Measurements from ENCODE around the gene LMNTD2. TPM values are rescaled to one million over a fixed set of nuclear protein-coding genes. Genes with fewer than 3 reads are reported as not detected.

The LMNTD2 gene
- total RNA-seq, 1 donor from 2014 or later = 1.1 TPM

GRCh38 chr11:532986-533585 is 27.5 kb downstream of the LMNTD2 start:
- H3K9me3 ChIP-seq = no peaks in the 10 kb centered on the region
- H3K4me3 ChIP-seq = no peak overlapping the region
- peaks cover 13 to 26% of the 10 kb centered on the region in 2 donors for H3K4me1 ChIP-seq
- intact Hi-C loops (cut with DNase I) = no loop called here
- no peak overlapping the region for H3K27ac ChIP-seq
- H3K36me3 ChIP-seq = peaks cover 23 to 27% of the 10 kb centered on the region in 2 donors
- TF ChIP-seq CTCF (IDR thresholded peaks at IDR 0.05) = no peak
- no peak for DNase-seq (ENCODE audit: low spot score in 2 of 2)
- H3K27me3 ChIP-seq = no peaks in the 10 kb centered on the region

GRCh38 chr11:532527-532985 is 28.0 kb downstream of the LMNTD2 start:
- Histone ChIP-seq H3K9me3 (no peaks in the 10 kb centered on the region), H3K27me3 (no peaks in the 10 kb centered on the region), H3K27ac (no peak overlapping the region), H3K4me1 (peaks cover 13 to 26% of the 10 kb centered on the region in 2 donors), H3K4me3 (no peak overlapping the region), H3K36me3 (peaks cover 23 to 27% of the 10 kb centered on the region in 2 donors)
- no peak for DNase-seq (ENCODE audit: low spot score in 2 of 2)
- intact Hi-C loops (cut with DNase I) = no loop called here
- TF ChIP-seq CTCF (IDR thresholded peaks at IDR 0.05) = no peak

GRCh38 chr11:531919-532526 is 28.5 kb downstream of the LMNTD2 start:
- no peak overlapping the region for H3K27ac ChIP-seq
- H3K27me3 ChIP-seq = no peaks in the 10 kb centered on the region
- H3K4me1 ChIP-seq = peaks cover 13 to 21% of the 10 kb centered on the region in 2 donors
- no peaks in the 10 kb centered on the region for H3K9me3 ChIP-seq
- DNase-seq (ENCODE audit: low spot score in 2 of 2) = no peak
- H3K4me3 ChIP-seq = no peak overlapping the region
- H3K36me3 ChIP-seq = peaks cover 23 to 27% of the 10 kb centered on the region in 2 donors
- TF ChIP-seq CTCF (IDR thresholded peaks at IDR 0.05) = no peak
- intact Hi-C loops (cut with DNase I) = no loop called here

GRCh38 chr11:530960-531831 is 29.3 kb downstream of the LMNTD2 start:
- H3K4me1 ChIP-seq = peaks cover 6 to 15% of the 10 kb centered on the region in 2 donors
- no peak for DNase-seq (ENCODE audit: low spot score in 2 of 2)
- no peaks in the 10 kb centered on the region for H3K27me3 ChIP-seq
- intact Hi-C loops (cut with DNase I) = no loop called here
- peaks cover 23 to 27% of the 10 kb centered on the region in 2 donors for H3K36me3 ChIP-seq
- no peak for TF ChIP-seq CTCF (IDR thresholded peaks at IDR 0.05)
- H3K27ac ChIP-seq = no peak overlapping the region
- H3K4me3 ChIP-seq = no peak overlapping the region
- H3K9me3 ChIP-seq = no peaks in the 10 kb centered on the region

- no peak overlapping the region for H3K4me3 ChIP-seq
- peaks cover 23 to 27% of the 10 kb centered on the region in 2 donors for H3K36me3 ChIP-seq
- H3K9me3 ChIP-seq = no peaks in the 10 kb centered on the region
- peaks cover 6 to 12% of the 10 kb centered on the region in 2 donors for H3K4me1 ChIP-seq
- intact Hi-C loops (cut with DNase I) = no loop called here
- DNase-seq (ENCODE audit: low spot score in 2 of 2) = peak in 1 of 2 donors; percentile 56
- H3K27me3 ChIP-seq = no peaks in the 10 kb centered on the region
- TF ChIP-seq CTCF (IDR thresholded peaks at IDR 0.05) = no peak
- no peak overlapping the region for H3K27ac ChIP-seq
Measured at GRCh38 chr11:529728-530411, 30.7 kb downstream of the LMNTD2 start.
